NCI-H2081 (cell line): ENCODE results near the gene TAAR8.
"Not testable (repeated sequence)": the region's sequence is repeated elsewhere in the genome, so short reads cannot be mapped to it uniquely, and the experiment has no call there.

Experiments used
- DNase-seq, 2 experiments: peaks; one replicate each; lab custom pipeline; 2025; lab: John Stamatoyannopoulos, UW

TAAR8 gene

GRCh38 chr6:132552372-132552771, at the start of gene TAAR8:
TSS of gene TAAR8 (plus strand) at chr6:132552672. CDS start at chr6:132552693, 21 bp downstream.
- DNase-seq, result no peak

GRCh38 chr6:132504757-132505156, 47.7 kb upstream of the TAAR8 start:
- DNase-seq, result no peak

- DNase-seq, result no peak
Measured at GRCh38 chr6:132505158-132505557, 47.3 kb upstream of the TAAR8 start.

- DNase-seq, result no peak
Measured at GRCh38 chr6:132506461-132506860, 46.0 kb upstream of the TAAR8 start.

GRCh38 chr6:132506869-132507808, 45.3 kb upstream of the TAAR8 start:
- DNase-seq, result no peak

- DNase-seq, result no peak
Measured at GRCh38 chr6:132511210-132511830, 41.2 kb upstream of the TAAR8 start.

- DNase-seq, result no peak
Measured at GRCh38 chr6:132511831-132512220, 40.6 kb upstream of the TAAR8 start.

- DNase-seq, result no peak
Measured at GRCh38 chr6:132512342-132512637, 40.2 kb upstream of the TAAR8 start.

GRCh38 chr6:132512638-132513632, 39.5 kb upstream of the TAAR8 start, which contains the start of gene STX7:
TSS of gene STX7 (minus strand) at chr6:132513116. CDS start at chr6:132503530, 9,586 bp downstream.
- peak; percentile 80 to 81 for DNase-seq

- DNase-seq, result no peak
Measured at GRCh38 chr6:132513831-132514545, 38.5 kb upstream of the TAAR8 start.

- no peak for DNase-seq
Measured at GRCh38 chr6:132515386-132515785, 37.1 kb upstream of the TAAR8 start.

- no peak for DNase-seq
Measured at GRCh38 chr6:132520953-132521352, 31.5 kb upstream of the TAAR8 start.

- DNase-seq, result no peak
Measured at GRCh38 chr6:132524646-132525045, 27.8 kb upstream of the TAAR8 start.

GRCh38 chr6:132525866-132526265, 26.6 kb upstream of the TAAR8 start:
- DNase-seq, result no peak

GRCh38 chr6:132526461-132526860, 26.0 kb upstream of the TAAR8 start:
- no peak for DNase-seq

- no peak for DNase-seq
Measured at GRCh38 chr6:132527791-132528190, 24.7 kb upstream of the TAAR8 start.

- peak; percentile 47 to 69 for DNase-seq
Measured at GRCh38 chr6:132530293-132530974, 22.0 kb upstream of the TAAR8 start.

- not testable (repeated sequence) for DNase-seq
Measured at GRCh38 chr6:132534546-132534945, 17.9 kb upstream of the TAAR8 start.

GRCh38 chr6:132537145-132537544, 15.3 kb upstream of the TAAR8 start:
- DNase-seq, result no peak

GRCh38 chr6:132537977-132538376, 14.5 kb upstream of the TAAR8 start, which contains the start of gene TAAR9:
TSS of gene TAAR9 (plus strand) at chr6:132538277. CDS start at chr6:132538290, 13 bp downstream.
- DNase-seq, result no peak

- no peak for DNase-seq
Measured at GRCh38 chr6:132544826-132545225, 7.6 kb upstream of the TAAR8 start.
